ACC112 (cell line): ENCODE measurements around the gene DLG2.
"Not testable (repeated sequence)": the region's sequence is repeated elsewhere in the genome, so short reads cannot be mapped to it uniquely, and the experiment has no call there.

Experiments used
- H2AFZ ChIP-seq: fragments of 200-600 bp; sonication (generic); one replicate; pipeline ENCODE4 v1.6.0; 2017; ENCODE audit warnings: antibody characterized with exemption, low read length; ENCODE audit not compliant: unreplicated experiment
- H3K27ac ChIP-seq: fragments of 200-600 bp; sonication (generic); 2 replicates; pipeline ENCODE4 v1.5.1; 2014; ENCODE audit warnings: low read depth, mild to moderate bottlenecking, antibody characterized with exemption, low read length, moderate library complexity
- H3K27me3 ChIP-seq: fragments of 200-600 bp; sonication (generic); 2 replicates; pipeline ENCODE4 v1.6.1; 2014; ENCODE audit warnings: mild to moderate bottlenecking, antibody characterized with exemption, low read length, moderate library complexity, mixed read lengths; ENCODE audit not compliant: insufficient read depth
- H3K36me3 ChIP-seq: fragments of 200-600 bp; sonication (generic); 2 replicates; pipeline ENCODE4 v1.6.1; 2016; ENCODE audit warnings: mild to moderate bottlenecking, antibody characterized with exemption, low read length, moderate library complexity, mixed read lengths; ENCODE audit not compliant: insufficient read depth
- H3K4me1 ChIP-seq: fragments of 200-600 bp; sonication (generic); one replicate; pipeline ENCODE4 v1.6.1; 2016; ENCODE audit warnings: low read length, mixed read lengths; ENCODE audit not compliant: insufficient read depth, unreplicated experiment, control insufficient read depth
- H3K4me3 ChIP-seq: fragments of 200-600 bp; sonication (generic); 2 replicates; pipeline ENCODE4 v1.5.1; 2014; ENCODE audit warnings: mild to moderate bottlenecking, low read depth, low read length
- H3K79me2 ChIP-seq: fragments of 200-600 bp; sonication (generic); one replicate; pipeline ENCODE4 v1.6.0; 2016; ENCODE audit warnings: low read length; ENCODE audit not compliant: control insufficient read depth, unreplicated experiment, insufficient read depth

Gene DLG2

DNA sequence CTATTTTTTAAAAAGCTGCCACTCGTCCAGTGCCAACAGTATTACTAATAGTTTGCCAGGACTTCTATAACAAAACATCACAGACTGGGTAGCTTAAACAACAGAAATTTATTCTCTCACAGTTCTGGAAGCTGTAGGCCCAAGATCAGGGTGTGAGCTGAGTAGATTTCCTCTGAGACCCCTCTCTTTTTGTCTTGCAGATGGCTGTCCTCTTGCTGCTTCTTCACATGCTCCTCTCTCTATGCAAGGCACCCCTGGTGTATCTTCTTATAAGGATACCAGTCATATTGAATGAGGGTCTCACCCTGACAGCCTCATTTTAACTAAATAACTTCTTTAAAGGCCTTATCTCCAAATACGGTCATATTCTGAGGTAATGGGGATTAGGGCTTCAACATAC, 390.9 kb downstream of the DLG2 start:
- Histone ChIP-seq H3K27ac (no peak overlapping the region), H3K27me3 (no peaks in the 10 kb centered on the region), H3K79me2 (no peaks in the 10 kb centered on the region), H3K4me3 (no peak overlapping the region), H3K4me1 (no peaks in the 10 kb centered on the region), H3K36me3 (no peaks in the 10 kb centered on the region), H2AFZ (no peak overlapping the region)

DNA sequence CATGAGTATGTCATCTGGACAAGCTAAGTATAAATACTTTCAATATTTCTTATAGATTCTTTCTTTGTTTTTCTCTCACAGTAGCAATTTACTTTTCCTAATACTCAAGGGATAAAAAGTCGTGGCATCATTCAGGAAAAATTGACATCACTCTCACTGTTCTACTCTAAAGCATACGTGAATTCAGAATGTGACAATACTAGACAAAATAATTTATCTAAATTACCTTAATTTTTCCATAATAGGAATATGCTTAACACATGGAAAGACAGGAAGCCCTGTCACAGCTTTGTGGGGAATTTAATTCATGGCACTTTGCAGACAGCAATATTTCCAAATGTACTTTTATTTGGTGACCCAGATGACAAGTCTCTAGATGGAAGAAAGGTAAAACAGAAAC, 394.6 kb downstream of the DLG2 start:
- H3K4me3 ChIP-seq = no peak overlapping the region
- H3K27me3 ChIP-seq = no peaks in the 10 kb centered on the region
- H3K27ac ChIP-seq = no peak overlapping the region
- H2AFZ ChIP-seq = no peak overlapping the region
- no peaks in the 10 kb centered on the region for H3K4me1 ChIP-seq
- H3K36me3 ChIP-seq = no peaks in the 10 kb centered on the region
- H3K79me2 ChIP-seq = no peaks in the 10 kb centered on the region

DNA sequence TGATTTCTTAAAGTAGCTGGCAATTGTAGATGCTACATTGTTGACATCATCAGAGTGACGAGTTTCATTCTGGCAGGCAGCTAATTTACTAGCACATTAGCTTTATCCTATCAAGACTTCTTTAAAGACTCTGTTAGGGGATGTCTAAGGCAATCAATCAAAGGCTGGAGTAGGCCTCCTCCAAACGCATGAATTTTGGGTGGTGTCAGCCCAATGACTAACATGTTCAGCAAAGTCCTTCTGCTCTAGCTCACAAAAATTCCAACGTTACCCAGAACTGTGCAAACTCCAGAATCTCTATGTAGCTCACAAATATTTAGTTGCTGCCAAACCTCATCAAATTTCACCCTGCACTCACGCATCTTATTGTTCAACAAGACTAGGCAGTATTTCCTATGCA, 395.6 kb downstream of the DLG2 start:
- Histone ChIP-seq H3K4me3 (no peak overlapping the region), H3K4me1 (no peaks in the 10 kb centered on the region), H3K27ac (no peak overlapping the region), H2AFZ (no peak overlapping the region), H3K27me3 (no peaks in the 10 kb centered on the region), H3K79me2 (no peaks in the 10 kb centered on the region), H3K36me3 (no peaks in the 10 kb centered on the region)

DNA sequence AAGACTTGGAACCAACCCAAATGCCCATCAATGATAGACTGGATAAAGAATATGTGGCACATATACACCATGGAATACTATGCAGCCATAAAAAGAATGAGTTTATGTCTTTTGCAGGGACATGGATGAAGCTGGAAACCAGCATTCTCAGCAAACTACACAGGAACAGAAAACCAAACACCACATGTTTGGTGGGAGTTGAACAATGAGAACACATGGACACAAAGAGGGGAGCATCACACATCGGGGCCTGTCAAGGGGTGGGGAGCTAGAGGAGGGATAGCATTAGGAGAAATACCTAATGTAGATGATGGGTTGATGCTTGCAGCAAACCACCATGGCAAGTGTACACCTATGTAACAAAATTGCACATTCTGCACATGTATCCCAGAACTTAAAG, 397.4 kb downstream of the DLG2 start:
- H3K79me2 ChIP-seq, H2AFZ ChIP-seq, H3K4me1 ChIP-seq, H3K27ac ChIP-seq, H3K36me3 ChIP-seq, H3K27me3 ChIP-seq, H3K4me3 ChIP-seq: not testable (repeated sequence)

DNA sequence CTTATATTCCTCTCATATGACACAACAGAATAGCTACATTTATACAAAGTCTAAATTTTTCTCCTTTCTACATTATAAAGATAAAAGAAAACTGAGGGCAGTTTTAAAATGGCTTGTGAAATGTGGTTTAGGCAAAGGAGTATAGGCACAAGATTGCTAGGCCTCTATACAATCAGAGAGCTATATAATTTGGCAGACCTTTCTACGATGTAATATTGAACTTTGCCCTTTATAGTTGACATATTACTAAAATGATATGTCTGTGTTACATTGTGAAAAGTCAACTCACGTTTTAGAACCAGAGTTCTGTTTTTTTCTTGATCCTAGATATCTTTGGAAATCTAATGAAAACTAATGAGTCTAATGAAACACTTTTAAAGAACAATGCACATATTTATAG, 430.2 kb downstream of the DLG2 start:
- Histone ChIP-seq H3K79me2 (no peaks in the 10 kb centered on the region), H2AFZ (no peak overlapping the region), H3K36me3 (no peaks in the 10 kb centered on the region), H3K27ac (no peak overlapping the region), H3K27me3 (no peaks in the 10 kb centered on the region), H3K4me1 (no peaks in the 10 kb centered on the region), H3K4me3 (no peak overlapping the region)

DNA sequence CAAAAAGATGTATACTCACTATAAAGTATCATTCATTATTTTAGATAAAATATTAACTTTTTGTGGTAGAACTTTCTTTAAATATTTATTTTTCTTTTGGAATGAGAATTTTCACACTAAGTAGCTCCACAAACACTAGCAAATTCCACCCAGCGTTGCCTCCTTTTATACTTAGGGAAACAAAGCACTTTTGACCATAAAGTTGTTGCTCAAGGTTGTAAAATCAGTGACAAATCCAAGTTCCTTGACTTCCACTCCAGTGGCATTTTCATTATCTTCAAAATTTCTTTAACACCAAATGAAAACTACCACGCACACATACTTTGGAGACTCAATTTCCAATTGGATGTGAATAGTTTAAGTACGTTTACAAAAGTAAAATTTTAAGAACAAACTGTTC, 431.2 kb downstream of the DLG2 start:
- H3K27ac ChIP-seq = no peak overlapping the region
- no peaks in the 10 kb centered on the region for H3K79me2 ChIP-seq
- H3K4me3 ChIP-seq = no peak overlapping the region
- no peak overlapping the region for H2AFZ ChIP-seq
- no peaks in the 10 kb centered on the region for H3K27me3 ChIP-seq
- no peaks in the 10 kb centered on the region for H3K36me3 ChIP-seq
- H3K4me1 ChIP-seq = no peaks in the 10 kb centered on the region

DNA sequence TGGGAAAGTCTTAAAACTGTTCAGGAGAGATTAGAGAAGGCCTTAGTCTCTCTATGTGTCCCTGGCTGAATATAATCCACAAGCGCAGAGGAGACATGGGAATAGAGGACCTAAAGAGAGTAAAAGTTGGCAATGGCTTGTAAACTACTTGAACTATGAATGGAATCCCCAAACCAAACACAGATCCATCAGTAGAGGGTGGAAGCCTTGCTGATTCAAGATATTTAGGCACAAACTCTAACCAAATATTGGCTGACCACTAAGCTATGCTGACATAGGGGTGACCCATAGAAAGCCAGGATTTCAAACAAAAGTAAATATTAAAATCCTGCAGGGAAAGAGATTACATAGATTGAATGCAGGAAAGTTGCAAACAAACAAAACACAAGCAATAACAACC, 439.2 kb downstream of the DLG2 start:
- Histone ChIP-seq H3K4me3 (no peak overlapping the region), H3K36me3 (no peaks in the 10 kb centered on the region), H3K27me3 (no peaks in the 10 kb centered on the region), H2AFZ (no peak overlapping the region), H3K4me1 (no peaks in the 10 kb centered on the region), H3K27ac (no peak overlapping the region), H3K79me2 (no peaks in the 10 kb centered on the region)

DNA sequence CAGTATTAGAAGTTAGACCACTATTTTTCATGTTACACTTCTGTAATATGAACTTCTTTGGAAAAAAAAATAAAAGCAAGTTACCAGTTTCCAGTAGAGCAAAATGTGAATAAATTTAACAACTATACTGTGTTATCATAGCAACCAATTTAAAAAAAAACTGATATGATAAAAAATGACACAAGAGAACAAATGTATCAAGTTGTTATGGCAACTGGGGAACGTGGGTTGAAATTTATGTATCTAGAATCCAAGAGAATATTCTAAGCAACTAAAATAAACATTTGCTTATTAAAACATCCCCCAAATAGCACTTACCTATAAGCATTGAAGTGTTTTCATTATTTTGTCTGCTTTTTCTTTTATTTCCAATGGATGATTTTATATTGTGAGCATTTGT, 442.4 kb downstream of the DLG2 start:
- no peaks in the 10 kb centered on the region for H3K36me3 ChIP-seq

DNA sequence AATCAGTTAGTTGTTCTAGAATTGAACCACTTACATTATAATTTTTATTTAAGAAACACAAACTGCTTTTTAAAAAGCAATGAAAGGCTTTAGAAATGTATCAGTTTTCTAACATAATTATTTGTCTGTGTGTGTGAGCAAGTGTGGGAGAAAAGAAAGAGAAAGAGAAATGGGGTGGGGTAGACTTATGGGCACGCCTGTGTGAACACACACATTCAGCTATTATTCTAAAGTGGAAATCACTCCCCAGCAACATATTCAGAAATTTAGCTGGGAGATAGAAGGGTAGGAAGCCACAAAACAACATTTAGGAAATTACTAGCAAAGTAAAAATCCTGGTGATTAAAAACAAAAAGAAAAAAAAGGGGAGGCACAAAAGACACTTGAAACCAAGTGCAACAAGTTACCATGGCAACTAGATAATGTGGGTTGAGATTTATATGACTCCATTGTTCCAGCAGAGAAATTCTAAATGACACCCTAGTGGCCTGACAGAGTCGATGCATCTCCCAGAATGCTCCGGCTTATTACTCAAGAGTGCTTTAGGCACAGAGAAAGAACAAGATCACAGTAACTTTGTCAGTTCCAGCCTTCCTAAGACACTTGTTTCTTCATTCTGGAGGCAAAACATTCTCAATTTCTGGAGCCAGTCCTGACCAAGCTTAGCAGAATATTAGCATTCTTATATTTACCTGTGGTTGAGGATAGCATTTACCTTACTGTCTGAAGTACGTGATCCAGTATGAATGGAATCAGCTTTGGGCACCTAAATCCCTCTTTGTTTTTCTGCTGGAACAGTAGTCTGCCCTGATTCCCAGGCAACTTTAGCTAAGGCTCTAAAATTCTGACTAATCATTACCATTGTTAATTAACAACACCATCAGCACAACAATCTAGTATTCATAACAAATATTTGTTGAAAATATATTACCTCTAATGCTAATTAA, 444.4 kb downstream of the DLG2 start:
- Histone ChIP-seq H3K79me2 (no peaks in the 10 kb centered on the region), H3K36me3 (no peaks in the 10 kb centered on the region), H3K4me3 (no peak overlapping the region), H2AFZ (no peak overlapping the region), H3K27me3 (no peaks in the 10 kb centered on the region), H3K4me1 (no peaks in the 10 kb centered on the region), H3K27ac (no peak overlapping the region)

More for the DNA sequence above, 442.4 kb downstream of the DLG2 start:
- H3K27me3 ChIP-seq = no peaks in the 10 kb centered on the region
- H3K79me2 ChIP-seq = no peaks in the 10 kb centered on the region
- H3K4me3 ChIP-seq = no peak overlapping the region
- no peak overlapping the region for H2AFZ ChIP-seq
- H3K4me1 ChIP-seq = no peaks in the 10 kb centered on the region
- H3K27ac ChIP-seq = no peak overlapping the region

DNA sequence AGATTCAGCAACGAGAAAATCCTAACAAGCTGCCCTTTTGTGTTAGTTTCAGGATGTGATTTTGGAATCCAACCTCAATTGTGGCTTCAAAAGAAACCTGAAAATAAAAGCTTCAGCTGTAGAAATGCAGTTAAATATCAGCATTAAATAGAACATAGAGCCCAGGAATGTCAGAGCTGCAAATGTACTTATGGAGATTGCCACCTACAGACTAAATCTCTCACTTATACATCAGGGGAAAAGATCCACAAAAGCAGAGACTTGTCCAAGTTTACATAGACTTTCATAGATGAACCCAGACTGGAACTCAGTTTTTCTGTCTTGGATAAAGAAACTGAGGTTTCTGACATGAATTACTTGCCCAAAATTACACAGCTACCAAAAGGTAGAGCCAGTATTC, 446.6 kb downstream of the DLG2 start:
- H3K27ac ChIP-seq = no peak overlapping the region
- H3K4me1 ChIP-seq = no peaks in the 10 kb centered on the region
- H3K4me3 ChIP-seq = no peak overlapping the region
- no peaks in the 10 kb centered on the region for H3K27me3 ChIP-seq
- H3K36me3 ChIP-seq = no peaks in the 10 kb centered on the region
- no peaks in the 10 kb centered on the region for H3K79me2 ChIP-seq
- no peak overlapping the region for H2AFZ ChIP-seq

DNA sequence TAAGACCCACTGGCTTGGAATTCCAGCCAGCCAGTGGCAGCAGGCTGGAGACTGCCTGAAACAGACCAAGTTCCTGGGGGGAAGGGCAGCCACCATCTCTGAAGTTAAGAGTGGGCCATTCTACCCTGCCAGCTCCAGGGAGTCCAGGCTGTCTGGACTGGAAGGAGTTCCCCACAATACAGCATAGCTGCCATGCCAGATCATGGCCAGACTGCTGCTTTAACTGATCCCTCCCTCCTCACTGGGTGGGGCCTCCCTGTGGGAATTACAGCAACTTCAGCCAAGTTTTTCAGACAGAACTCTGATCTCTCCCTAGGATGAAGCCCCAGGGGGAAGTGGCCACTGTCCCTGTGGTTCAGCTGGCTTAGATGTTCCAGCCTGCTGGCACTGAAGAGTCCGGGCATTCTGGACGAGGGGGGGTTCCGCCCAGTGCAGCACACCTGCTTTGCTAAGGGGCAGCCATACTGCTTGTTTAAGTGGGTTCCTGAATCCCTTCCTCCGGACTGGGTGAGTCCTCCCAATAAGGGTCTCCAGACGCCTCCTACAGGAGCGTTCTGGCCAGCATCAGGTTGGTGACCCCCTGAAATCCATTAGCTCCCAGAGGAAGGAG, 455.4 kb downstream of the DLG2 start:
- Histone ChIP-seq H3K36me3 (no peaks in the 10 kb centered on the region), H3K27me3 (no peaks in the 10 kb centered on the region), H2AFZ (no peak overlapping the region), H3K27ac (no peak overlapping the region), H3K79me2 (no peaks in the 10 kb centered on the region), H3K4me1 (no peaks in the 10 kb centered on the region), H3K4me3 (no peak overlapping the region)
